Measurements from ENCODE around the gene CFAP58.

GRCh38 chr10:104437226-104437625 lies 83.6 kb downstream of the CFAP58 start:
- no peak for TF ChIP-seq EP300 (IDR thresholded peaks at IDR 0.05; ENCODE audit: low read depth in 2 of 2, low read length in 2 of 2)
- no peak for TF ChIP-seq EP300 (CRISPR knock-in tag; IDR thresholded peaks at IDR 0.05; ENCODE audit: borderline replicate concordance)
- TF ChIP-seq CBFB (CRISPR knock-in tag; IDR thresholded peaks at IDR 0.05), result no peak
- TF ChIP-seq, protein P1, sequence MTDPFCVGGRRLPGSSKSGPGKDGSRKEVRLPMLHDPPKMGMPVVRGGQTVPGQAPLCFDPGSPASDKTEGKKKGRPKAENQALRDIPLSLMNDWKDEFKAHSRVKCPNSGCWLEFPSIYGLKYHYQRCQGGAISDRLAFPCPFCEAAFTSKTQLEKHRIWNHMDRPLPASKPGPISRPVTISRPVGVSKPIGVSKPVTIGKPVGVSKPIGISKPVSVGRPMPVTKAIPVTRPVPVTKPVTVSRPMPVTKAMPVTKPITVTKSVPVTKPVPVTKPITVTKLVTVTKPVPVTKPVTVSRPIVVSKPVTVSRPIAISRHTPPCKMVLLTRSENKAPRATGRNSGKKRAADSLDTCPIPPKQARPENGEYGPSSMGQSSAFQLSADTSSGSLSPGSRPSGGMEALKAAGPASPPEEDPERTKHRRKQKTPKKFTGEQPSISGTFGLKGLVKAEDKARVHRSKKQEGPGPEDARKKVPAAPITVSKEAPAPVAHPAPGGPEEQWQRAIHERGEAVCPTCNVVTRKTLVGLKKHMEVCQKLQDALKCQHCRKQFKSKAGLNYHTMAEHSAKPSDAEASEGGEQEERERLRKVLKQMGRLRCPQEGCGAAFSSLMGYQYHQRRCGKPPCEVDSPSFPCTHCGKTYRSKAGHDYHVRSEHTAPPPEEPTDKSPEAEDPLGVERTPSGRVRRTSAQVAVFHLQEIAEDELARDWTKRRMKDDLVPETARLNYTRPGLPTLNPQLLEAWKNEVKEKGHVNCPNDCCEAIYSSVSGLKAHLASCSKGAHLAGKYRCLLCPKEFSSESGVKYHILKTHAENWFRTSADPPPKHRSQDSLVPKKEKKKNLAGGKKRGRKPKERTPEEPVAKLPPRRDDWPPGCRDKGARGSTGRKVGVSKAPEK (CRISPR knock-in tag; IDR thresholded peaks at IDR 0.05; ENCODE audit: borderline replicate concordance), result no peak
